ACC112 (cell line): Measurements from ENCODE around the gene ENTREP1.

ENCODE experiments used
- H2AFZ ChIP-seq: fragments of 200-600 bp; sonication (generic); one replicate; pipeline ENCODE4 v1.6.0; 2017; ENCODE audit warnings: antibody characterized with exemption, low read length; ENCODE audit not compliant: unreplicated experiment
- H3K27ac ChIP-seq: fragments of 200-600 bp; sonication (generic); 2 replicates; pipeline ENCODE4 v1.5.1; 2014; ENCODE audit warnings: low read depth, mild to moderate bottlenecking, antibody characterized with exemption, low read length, moderate library complexity
- H3K27me3 ChIP-seq: fragments of 200-600 bp; sonication (generic); 2 replicates; pipeline ENCODE4 v1.6.1; 2014; ENCODE audit warnings: mild to moderate bottlenecking, antibody characterized with exemption, low read length, moderate library complexity, mixed read lengths; ENCODE audit not compliant: insufficient read depth
- H3K36me3 ChIP-seq: fragments of 200-600 bp; sonication (generic); 2 replicates; pipeline ENCODE4 v1.6.1; 2016; ENCODE audit warnings: mild to moderate bottlenecking, antibody characterized with exemption, low read length, moderate library complexity, mixed read lengths; ENCODE audit not compliant: insufficient read depth
- H3K4me1 ChIP-seq: fragments of 200-600 bp; sonication (generic); one replicate; pipeline ENCODE4 v1.6.1; 2016; ENCODE audit warnings: low read length, mixed read lengths; ENCODE audit not compliant: insufficient read depth, unreplicated experiment, control insufficient read depth
- H3K4me3 ChIP-seq: fragments of 200-600 bp; sonication (generic); 2 replicates; pipeline ENCODE4 v1.5.1; 2014; ENCODE audit warnings: mild to moderate bottlenecking, low read depth, low read length
- H3K79me2 ChIP-seq: fragments of 200-600 bp; sonication (generic); one replicate; pipeline ENCODE4 v1.6.0; 2016; ENCODE audit warnings: low read length; ENCODE audit not compliant: control insufficient read depth, unreplicated experiment, insufficient read depth

Gene ENTREP1

DNA sequence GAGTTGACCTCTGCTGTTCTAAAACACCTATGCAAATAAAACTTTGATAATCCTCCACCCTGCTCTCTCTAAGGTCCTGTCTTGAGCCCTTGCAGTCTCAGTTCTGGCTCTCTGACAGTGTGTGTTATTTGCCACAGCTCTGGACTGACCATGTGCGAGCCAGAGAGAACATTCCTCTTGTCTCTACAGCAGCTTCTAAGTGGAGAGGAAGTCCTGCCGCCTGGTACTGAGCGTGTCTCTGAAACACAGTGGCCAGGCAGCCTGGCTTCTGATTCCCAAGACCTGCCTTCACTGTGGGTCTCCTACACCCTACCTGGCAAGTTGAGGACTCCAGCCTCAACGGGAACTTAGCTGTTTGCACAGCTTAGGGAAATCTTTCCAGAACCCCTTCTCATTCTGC lies 61.6 kb downstream of the ENTREP1 start:
- H3K4me1 ChIP-seq: no peaks in the 10 kb centered on the region
- no peaks in the 10 kb centered on the region for H3K79me2 ChIP-seq
- no peak overlapping the region for H3K4me3 ChIP-seq
- no peak overlapping the region for H2AFZ ChIP-seq
- no peaks in the 10 kb centered on the region for H3K36me3 ChIP-seq
- no peak overlapping the region for H3K27ac ChIP-seq
- H3K27me3 ChIP-seq: peaks cover 40% of the 10 kb centered on the region

DNA sequence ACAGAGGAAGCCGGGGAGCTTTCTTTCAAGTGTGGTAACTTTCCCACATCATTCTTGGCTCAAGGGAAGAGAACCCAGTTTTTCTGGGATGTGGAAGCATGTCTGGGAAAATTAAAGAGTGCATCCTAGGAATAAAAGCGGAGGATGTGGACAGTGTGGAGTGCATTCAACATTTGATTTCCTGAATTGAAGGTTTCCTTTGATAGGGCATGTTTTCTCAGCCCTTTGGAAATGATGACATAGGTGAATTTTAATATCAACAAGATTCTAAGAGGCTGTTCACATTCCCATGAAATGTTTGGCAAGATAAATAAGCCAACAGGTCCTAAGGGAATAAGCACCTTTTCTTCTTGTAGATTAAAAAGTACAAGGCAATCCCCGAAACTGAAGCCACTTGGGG lies 63.6 kb downstream of the ENTREP1 start:
- Histone ChIP-seq H3K4me3 (no peak overlapping the region), H3K27me3 (peaks cover 47% of the 10 kb centered on the region), H2AFZ (no peak overlapping the region), H3K36me3 (no peaks in the 10 kb centered on the region), H3K79me2 (no peaks in the 10 kb centered on the region), H3K27ac (no peak overlapping the region), H3K4me1 (no peaks in the 10 kb centered on the region)

DNA sequence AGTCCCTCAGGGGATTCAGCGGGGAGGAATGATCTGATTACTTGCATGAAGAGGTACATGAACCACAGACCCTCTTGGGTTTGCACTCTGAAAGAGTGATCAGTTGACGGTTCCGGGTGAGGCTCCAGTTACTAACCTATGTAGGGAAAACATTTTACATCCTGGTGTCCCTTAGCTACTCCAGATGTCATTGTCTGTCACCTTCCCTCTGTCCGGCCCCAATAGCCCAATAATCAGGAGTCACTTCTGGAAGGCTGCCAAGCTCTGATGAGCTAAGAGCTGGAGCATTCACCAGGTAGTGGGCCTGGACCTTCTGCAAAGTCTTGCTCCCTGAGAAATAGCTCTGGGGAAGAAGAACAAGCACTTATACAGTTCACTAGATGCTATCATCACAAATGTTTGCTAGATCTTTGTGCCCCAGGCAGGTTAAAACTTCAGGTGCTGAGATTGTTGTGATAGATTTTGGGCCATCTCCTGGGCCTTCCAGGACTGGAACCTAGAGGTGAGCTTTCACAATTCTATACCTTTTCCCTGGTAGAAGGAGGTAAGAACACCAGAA lies 64.5 kb downstream of the ENTREP1 start:
- Histone ChIP-seq H3K27ac (no peak overlapping the region), H2AFZ (no peak overlapping the region)

DNA sequence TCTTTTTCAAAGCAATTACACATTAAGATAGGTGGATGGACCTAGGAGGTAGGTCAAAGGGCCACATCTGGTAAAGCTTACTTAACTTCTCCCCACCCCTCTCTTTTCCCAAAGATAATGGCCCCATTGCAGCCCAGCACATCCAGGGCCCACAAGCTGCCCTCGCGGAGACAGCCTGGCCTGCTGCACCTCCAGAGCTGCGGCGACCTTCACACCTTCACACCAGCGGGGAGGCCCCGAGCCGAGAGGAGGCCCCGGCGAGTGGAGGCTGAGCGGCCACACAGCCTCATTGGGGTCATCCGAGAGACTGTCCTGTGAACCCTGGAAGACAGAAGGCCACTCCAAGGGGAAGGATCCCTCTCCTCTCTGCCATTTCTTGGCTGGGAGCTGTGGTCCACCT lies 66.5 kb downstream of the ENTREP1 start:
- no peak overlapping the region for H3K27ac ChIP-seq
- H3K27me3 ChIP-seq: peaks cover 46% of the 10 kb centered on the region
- H3K36me3 ChIP-seq: no peaks in the 10 kb centered on the region
- no peak overlapping the region for H3K4me3 ChIP-seq
- no peaks in the 10 kb centered on the region for H3K4me1 ChIP-seq
- H2AFZ ChIP-seq: no peak overlapping the region
- no peaks in the 10 kb centered on the region for H3K79me2 ChIP-seq

More for the DNA sequence above, 64.5 kb downstream of the ENTREP1 start:
- Histone ChIP-seq H3K36me3 (no peaks in the 10 kb centered on the region), H3K27me3 (peaks cover 47% of the 10 kb centered on the region), H3K4me3 (no peak overlapping the region), H3K4me1 (no peaks in the 10 kb centered on the region), H3K79me2 (no peaks in the 10 kb centered on the region)

DNA sequence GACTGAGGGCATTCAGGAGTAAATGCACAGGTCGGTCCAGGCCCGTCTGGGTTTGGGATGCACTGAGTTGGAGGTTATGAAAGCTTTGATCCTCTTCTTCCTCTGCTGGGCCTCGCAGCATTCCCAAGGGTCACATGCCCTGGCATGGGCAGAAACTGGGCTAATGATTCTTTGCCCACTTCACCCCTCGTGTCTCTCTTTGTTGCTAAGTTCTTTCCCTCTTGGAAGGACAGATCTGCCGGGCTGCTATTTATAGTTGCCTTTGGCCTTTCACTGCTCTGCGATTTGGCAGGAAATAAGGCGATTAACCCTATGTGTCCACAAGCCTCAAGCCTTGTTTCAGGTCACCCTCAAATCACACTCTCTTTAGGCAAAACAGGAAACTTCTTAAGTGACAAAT lies 66.9 kb downstream of the ENTREP1 start:
- H3K4me1 ChIP-seq: no peaks in the 10 kb centered on the region
- H3K27ac ChIP-seq: no peak overlapping the region
- no peaks in the 10 kb centered on the region for H3K36me3 ChIP-seq
- no peak overlapping the region for H3K4me3 ChIP-seq
- no peak overlapping the region for H2AFZ ChIP-seq
- H3K79me2 ChIP-seq: no peaks in the 10 kb centered on the region
- H3K27me3 ChIP-seq: peaks cover 41% of the 10 kb centered on the region

DNA sequence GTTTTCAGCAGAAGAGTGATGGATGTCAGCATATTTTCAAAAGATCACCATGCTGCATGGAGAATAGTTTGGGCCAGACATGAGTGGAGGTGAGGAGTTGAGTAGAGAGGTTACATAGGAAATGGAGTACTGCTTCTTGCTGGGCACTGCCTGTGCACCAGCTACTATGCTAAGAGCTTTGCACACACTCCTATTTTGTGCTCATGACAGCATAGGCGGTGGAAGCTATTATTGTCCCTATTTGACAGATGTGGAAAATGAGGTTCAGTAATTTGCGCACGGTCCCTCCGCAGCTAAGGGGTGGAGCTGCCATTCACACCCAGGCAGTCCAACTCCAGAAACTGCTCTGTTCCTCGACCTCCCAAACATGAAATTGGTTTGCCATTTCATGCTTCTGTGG lies 67.8 kb downstream of the ENTREP1 start:
- Histone ChIP-seq H3K27me3 (peaks cover 38% of the 10 kb centered on the region), H3K4me3 (no peak overlapping the region), H3K79me2 (no peaks in the 10 kb centered on the region), H3K36me3 (no peaks in the 10 kb centered on the region), H3K27ac (no peak overlapping the region), H2AFZ (no peak overlapping the region), H3K4me1 (no peaks in the 10 kb centered on the region)

DNA sequence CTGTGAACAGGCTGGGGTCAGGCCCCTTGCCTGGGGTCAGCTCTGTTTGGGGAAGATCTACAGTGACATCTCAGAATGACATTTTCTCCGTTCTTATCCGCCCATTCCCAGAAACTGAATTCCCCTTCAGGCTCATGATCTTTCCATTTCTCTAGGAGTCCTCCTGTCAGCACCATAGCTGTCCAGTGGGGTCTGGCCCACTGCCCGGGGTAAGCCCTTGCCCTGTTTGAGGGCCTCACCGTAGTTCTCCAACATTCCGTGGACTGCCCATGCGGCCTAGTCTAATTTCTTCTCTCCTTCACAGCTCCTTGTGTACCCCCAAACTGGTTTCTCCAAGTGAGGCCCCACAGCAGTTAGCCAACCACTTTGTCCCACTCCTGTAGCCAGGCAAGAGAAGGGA lies 68.4 kb downstream of the ENTREP1 start:
- no peak overlapping the region for H3K4me3 ChIP-seq
- no peaks in the 10 kb centered on the region for H3K4me1 ChIP-seq
- no peak overlapping the region for H2AFZ ChIP-seq
- H3K27ac ChIP-seq: no peak overlapping the region
- no peaks in the 10 kb centered on the region for H3K36me3 ChIP-seq
- H3K79me2 ChIP-seq: no peaks in the 10 kb centered on the region
- H3K27me3 ChIP-seq: peaks cover 34% of the 10 kb centered on the region

DNA sequence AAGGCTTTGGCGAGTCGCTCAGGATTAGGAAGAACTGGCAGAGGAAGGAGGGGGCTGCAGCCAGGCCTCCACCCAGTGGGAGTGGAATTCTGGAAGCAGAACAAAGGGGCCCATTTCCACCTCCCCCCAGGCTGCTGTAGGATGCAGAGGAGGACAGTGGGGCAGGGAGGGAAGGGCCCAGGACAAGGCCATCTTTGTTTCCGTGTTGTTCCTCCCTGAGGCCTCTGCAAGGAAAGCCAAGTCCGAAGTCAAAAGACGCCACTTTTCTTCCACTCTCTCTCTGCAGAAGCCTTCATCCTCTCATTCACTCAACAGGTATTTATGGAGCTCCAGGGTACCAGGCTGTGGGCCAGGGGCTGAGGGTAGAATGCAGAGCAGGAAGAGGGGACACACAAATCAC lies 70.7 kb downstream of the ENTREP1 start:
- Histone ChIP-seq H3K4me3 (no peak overlapping the region), H2AFZ (no peak overlapping the region), H3K79me2 (no peaks in the 10 kb centered on the region), H3K4me1 (no peaks in the 10 kb centered on the region), H3K27ac (no peak overlapping the region), H3K27me3 (peaks cover 22% of the 10 kb centered on the region; the same call in 1 of the 2 replicates), H3K36me3 (no peaks in the 10 kb centered on the region)

DNA sequence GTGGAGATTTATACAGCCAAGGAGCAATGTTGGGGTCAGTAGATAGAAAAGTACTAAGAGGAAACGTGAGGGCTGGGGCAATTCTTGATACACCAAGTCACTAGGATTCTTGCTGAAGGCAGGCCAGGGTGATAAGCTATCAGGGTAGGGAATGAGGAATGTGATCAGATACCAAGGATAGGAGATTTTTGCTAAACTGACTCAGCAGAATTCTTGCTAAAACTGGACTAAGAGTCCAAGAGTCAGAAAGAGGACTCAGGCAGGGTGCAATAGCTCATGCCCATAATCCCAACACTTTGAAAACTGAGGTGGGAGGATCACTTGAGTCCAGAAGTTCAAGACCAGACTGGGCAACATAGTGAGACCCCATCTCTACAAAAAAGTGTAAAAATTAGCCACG lies 71.7 kb downstream of the ENTREP1 start:
- Histone ChIP-seq H3K79me2 (no peaks in the 10 kb centered on the region), H3K36me3 (no peaks in the 10 kb centered on the region), H3K27ac (no peak overlapping the region), H2AFZ (no peak overlapping the region), H3K4me3 (no peak overlapping the region), H3K4me1 (no peaks in the 10 kb centered on the region), H3K27me3 (peaks cover 24% of the 10 kb centered on the region; the same call in 1 of the 2 replicates)

DNA sequence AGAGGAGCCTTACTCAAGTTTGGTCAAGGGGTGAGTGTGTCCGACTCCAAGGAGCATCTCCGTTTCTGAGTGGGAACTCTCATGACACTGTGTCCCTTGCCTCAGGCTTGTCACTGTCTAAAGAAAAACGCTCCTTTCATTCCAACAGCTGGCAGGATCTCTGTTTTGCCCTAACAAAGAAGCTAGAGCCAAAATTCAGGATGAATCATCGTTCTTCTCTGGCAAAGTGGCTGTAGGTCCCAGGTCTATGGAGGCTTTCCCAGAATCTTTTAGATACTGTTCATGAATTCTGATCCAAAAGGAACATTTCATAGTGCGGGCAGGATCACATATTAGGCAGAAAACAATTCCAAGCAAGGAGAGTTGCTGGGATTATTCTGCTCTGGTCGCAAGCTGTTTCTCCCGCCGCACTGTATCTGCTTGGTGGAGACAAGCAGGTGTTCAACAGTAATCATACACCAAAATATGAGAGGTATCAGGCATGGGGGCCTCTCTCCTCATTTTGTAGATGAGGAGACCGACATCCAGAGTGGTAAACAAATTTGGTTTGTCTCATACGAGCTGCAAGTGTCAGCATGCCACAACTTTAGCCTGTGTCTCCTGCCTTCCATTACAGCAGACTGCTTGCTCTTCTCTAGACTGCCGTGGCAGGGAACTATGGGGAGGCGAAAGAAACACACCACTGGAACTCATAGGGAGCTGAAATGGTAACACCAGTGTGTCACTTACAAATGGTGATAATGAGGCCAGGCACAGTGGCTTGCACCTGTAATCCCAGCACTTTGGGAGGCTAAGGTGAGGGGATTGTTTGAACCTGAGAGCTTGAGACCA lies 72.6 kb downstream of the ENTREP1 start:
- Histone ChIP-seq H3K27ac (no peak overlapping the region), H3K4me3 (no peak overlapping the region)

DNA sequence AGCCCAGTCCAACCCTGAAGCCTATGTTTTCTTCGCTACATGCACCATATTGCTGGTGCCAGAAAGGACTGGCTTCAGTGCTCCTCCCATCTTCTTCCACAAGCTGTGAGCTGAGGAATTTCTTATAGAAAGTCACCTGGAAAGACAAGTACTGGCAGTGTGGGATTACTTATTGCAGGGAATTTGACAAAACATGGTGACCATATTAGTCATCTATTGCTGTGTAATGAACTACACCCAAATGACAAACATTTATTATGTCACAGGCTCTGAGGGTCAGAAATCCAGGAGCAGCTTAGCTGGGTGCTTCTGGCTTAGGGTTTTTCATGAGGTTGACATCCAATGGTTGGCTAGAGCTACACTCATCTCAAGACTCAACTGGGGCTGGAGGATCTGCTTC lies 75.5 kb downstream of the ENTREP1 start:
- Histone ChIP-seq H3K4me1 (no peaks in the 10 kb centered on the region), H3K36me3 (no peaks in the 10 kb centered on the region), H2AFZ (no peak overlapping the region), H3K79me2 (no peaks in the 10 kb centered on the region), H3K27ac (no peak overlapping the region), H3K4me3 (no peak overlapping the region), H3K27me3 (peaks cover 31% of the 10 kb centered on the region)

More for the DNA sequence above, 72.6 kb downstream of the ENTREP1 start:
- H3K79me2 ChIP-seq: no peaks in the 10 kb centered on the region
- no peaks in the 10 kb centered on the region for H3K4me1 ChIP-seq
- H2AFZ ChIP-seq: no peak overlapping the region
- H3K27me3 ChIP-seq: peaks cover 19% of the 10 kb centered on the region
- no peaks in the 10 kb centered on the region for H3K36me3 ChIP-seq
